A673 (cell line): ENCODE results near the gene REV3L.
"Not testable (repeated sequence)": the region's sequence is repeated elsewhere in the genome, so short reads cannot be mapped to it uniquely, and the experiment has no call there.

Experiments used
- EZH2 ChIP-seq: fragments of 200-600 bp; sonication (generic); IDR thresholded peaks from 2 replicates; pipeline ENCODE4 v1.6.1; 2017; ENCODE audit warnings: borderline replicate concordance, low read depth, mild to moderate bottlenecking, mixed read lengths, antibody characterized with exemption, low read length; ENCODE audit not compliant: poor library complexity, severe bottlenecking
- TF ChIP-seq, protein P1 (sequence below): fragments of 300-800, 200-600 bp; sonication (generic); conservative IDR thresholded peaks from 2 replicates; pipeline ENCODE4 v1.5.1; 2017; ENCODE audit warnings: low read depth, mild to moderate bottlenecking, antibody characterized with exemption, low read length, moderate library complexity, mixed read lengths

GRCh38 chr6:111507219-111507618 lies 24.2 kb upstream of the REV3L start:
- not testable (repeated sequence) for TF ChIP-seq EZH2
- TF ChIP-seq, protein P1, sequence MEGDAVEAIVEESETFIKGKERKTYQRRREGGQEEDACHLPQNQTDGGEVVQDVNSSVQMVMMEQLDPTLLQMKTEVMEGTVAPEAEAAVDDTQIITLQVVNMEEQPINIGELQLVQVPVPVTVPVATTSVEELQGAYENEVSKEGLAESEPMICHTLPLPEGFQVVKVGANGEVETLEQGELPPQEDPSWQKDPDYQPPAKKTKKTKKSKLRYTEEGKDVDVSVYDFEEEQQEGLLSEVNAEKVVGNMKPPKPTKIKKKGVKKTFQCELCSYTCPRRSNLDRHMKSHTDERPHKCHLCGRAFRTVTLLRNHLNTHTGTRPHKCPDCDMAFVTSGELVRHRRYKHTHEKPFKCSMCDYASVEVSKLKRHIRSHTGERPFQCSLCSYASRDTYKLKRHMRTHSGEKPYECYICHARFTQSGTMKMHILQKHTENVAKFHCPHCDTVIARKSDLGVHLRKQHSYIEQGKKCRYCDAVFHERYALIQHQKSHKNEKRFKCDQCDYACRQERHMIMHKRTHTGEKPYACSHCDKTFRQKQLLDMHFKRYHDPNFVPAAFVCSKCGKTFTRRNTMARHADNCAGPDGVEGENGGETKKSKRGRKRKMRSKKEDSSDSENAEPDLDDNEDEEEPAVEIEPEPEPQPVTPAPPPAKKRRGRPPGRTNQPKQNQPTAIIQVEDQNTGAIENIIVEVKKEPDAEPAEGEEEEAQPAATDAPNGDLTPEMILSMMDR = not testable (repeated sequence)
